HepG2 (cell line): ENCODE results near the gene SNRNP25. TPM values are rescaled to one million over a fixed set of nuclear protein-coding genes. Genes with fewer than 3 reads are reported as not detected.
A peak's percentile ranks its signal among the peaks of the same experiment; 100 is the strongest.

Experiments
- ASH2L ChIP-seq: fragments of 300-600, 200-600 bp; sonication (generic); IDR thresholded peaks from 2 replicates; pipeline ENCODE4 v1.7.0; 2017; ENCODE audit warnings: low read depth, mild to moderate bottlenecking, moderate library complexity, mixed read lengths, low read length; ENCODE audit not compliant: insufficient read length
- EEA1 ChIP-seq: sonication (generic); formaldehyde crosslinking; IDR thresholded peaks from 2 replicates; pipeline ENCODE4 v1.5.1; 2020; ENCODE audit warnings: mild to moderate bottlenecking, missing genetic modification reagents, borderline replicate concordance
- GABPB1 ChIP-seq: IDR thresholded peaks from 2 replicates; pipeline ENCODE4 v1.6.1; 2016; ENCODE audit warnings: mild to moderate bottlenecking, missing genetic modification reagents, moderate library complexity, missing compliant biosample characterization
- MTA3 ChIP-seq: sonication (generic); formaldehyde crosslinking; IDR thresholded peaks from 2 replicates; pipeline ENCODE4 v1.4.0; 2020; ENCODE audit warnings: missing genetic modification reagents
- RBAK ChIP-seq: sonication (generic); formaldehyde crosslinking; IDR thresholded peaks from 2 replicates; pipeline ENCODE4 v1.5.1; 2020; ENCODE audit warnings: mild to moderate bottlenecking, missing genetic modification reagents
- TAF1 ChIP-seq: sonication (generic); formaldehyde crosslinking; IDR thresholded peaks from 2 replicates; pipeline ENCODE4 v1.4.0; 2020; ENCODE audit warnings: missing genetic modification reagents
- ZBTB10 ChIP-seq: sonication (generic); formaldehyde crosslinking; IDR thresholded peaks from 2 replicates; pipeline ENCODE4 v1.4.0; 2020; ENCODE audit warnings: missing genetic modification reagents, borderline replicate concordance
- ZBTB37 ChIP-seq: sonication (generic); formaldehyde crosslinking; IDR thresholded peaks from 2 replicates; pipeline ENCODE4 v1.4.0; 2020; ENCODE audit warnings: mild to moderate bottlenecking, missing genetic modification reagents
- ZMAT5 ChIP-seq: sonication (generic); formaldehyde crosslinking; IDR thresholded peaks from 2 replicates; pipeline ENCODE4 v1.5.0; 2020; ENCODE audit warnings: mild to moderate bottlenecking, low read depth, missing genetic modification reagents, borderline replicate concordance
- ZNF337 ChIP-seq: sonication (generic); formaldehyde crosslinking; IDR thresholded peaks from 2 replicates; pipeline ENCODE4 v1.5.1; 2020; ENCODE audit warnings: missing genetic modification reagents, low read depth, mild to moderate bottlenecking, borderline replicate concordance
- ZNF446 ChIP-seq: sonication (generic); formaldehyde crosslinking; IDR thresholded peaks from 2 replicates; pipeline ENCODE4 v1.5.0; 2020; ENCODE audit warnings: mild to moderate bottlenecking, missing genetic modification reagents
- ZNF557 ChIP-seq: sonication (generic); formaldehyde crosslinking; IDR thresholded peaks from 2 replicates; pipeline ENCODE4 v1.4.0; 2020; ENCODE audit warnings: missing genetic modification reagents
- ZNF567 ChIP-seq: sonication (generic); formaldehyde crosslinking; IDR thresholded peaks from 2 replicates; pipeline ENCODE4 v1.8.1; 2023; ENCODE audit warnings: mild to moderate bottlenecking, missing genetic modification reagents, borderline replicate concordance
- polyA plus RNA-seq, 8 experiments: library from polyadenylated mRNA; depleted of rRNA in 3 of 8; stranded (reverse) in 7 of 8; unstranded in 1 of 8; fragments of >200 nt; fragmentation: Illumina TruSeq in 4 of 8; extraction: Trizol in 4 of 8; gene quantifications; 2 replicates each; pipeline versions ENCODE4 v1.2.1 to v1.2.3, GENCODE V29; 2011 to 2016; ENCODE audit warnings: low read depth in 4 of 8, missing spikeins in 1 of 8, mixed read lengths in 1 of 8; ENCODE audit not compliant: insufficient read depth in 1 of 8
- total RNA-seq, 5 experiments: library from RNA; depleted of rRNA; stranded (reverse); fragments of >200 nt; fragmentation: Illumina TruSeq; extraction: Trizol; gene quantifications; 2 replicates each; pipeline ENCODE4 v1.2.3, GENCODE V29; 2016; ENCODE audit warnings: low read depth in 1 of 5
- TF ChIP-seq, protein P1 (sequence below): sonication (generic); formaldehyde crosslinking; IDR thresholded peaks from 2 replicates; pipeline ENCODE4 v1.4.0; 2020; ENCODE audit warnings: mild to moderate bottlenecking, missing genetic modification reagents, borderline replicate concordance
- TF ChIP-seq, protein P2 (sequence below): sonication (generic); formaldehyde crosslinking; IDR thresholded peaks from 2 replicates; pipeline ENCODE4 v1.4.0; 2020; ENCODE audit warnings: missing genetic modification reagents, borderline replicate concordance
- TF ChIP-seq, protein P3 (sequence below): sonication (generic); formaldehyde crosslinking; conservative IDR thresholded peaks from 2 replicates; pipeline ENCODE4 v1.8.1; 2023; ENCODE audit warnings: missing genetic modification reagents

SNRNP25 gene
- total and polyA plus RNA-seq, 2 of the 13 experiments (the other 11 are each of a cell fraction or from before 2014, with no cell fraction given) = 34.1 to 97.4 TPM

- TF ChIP-seq, protein P1, sequence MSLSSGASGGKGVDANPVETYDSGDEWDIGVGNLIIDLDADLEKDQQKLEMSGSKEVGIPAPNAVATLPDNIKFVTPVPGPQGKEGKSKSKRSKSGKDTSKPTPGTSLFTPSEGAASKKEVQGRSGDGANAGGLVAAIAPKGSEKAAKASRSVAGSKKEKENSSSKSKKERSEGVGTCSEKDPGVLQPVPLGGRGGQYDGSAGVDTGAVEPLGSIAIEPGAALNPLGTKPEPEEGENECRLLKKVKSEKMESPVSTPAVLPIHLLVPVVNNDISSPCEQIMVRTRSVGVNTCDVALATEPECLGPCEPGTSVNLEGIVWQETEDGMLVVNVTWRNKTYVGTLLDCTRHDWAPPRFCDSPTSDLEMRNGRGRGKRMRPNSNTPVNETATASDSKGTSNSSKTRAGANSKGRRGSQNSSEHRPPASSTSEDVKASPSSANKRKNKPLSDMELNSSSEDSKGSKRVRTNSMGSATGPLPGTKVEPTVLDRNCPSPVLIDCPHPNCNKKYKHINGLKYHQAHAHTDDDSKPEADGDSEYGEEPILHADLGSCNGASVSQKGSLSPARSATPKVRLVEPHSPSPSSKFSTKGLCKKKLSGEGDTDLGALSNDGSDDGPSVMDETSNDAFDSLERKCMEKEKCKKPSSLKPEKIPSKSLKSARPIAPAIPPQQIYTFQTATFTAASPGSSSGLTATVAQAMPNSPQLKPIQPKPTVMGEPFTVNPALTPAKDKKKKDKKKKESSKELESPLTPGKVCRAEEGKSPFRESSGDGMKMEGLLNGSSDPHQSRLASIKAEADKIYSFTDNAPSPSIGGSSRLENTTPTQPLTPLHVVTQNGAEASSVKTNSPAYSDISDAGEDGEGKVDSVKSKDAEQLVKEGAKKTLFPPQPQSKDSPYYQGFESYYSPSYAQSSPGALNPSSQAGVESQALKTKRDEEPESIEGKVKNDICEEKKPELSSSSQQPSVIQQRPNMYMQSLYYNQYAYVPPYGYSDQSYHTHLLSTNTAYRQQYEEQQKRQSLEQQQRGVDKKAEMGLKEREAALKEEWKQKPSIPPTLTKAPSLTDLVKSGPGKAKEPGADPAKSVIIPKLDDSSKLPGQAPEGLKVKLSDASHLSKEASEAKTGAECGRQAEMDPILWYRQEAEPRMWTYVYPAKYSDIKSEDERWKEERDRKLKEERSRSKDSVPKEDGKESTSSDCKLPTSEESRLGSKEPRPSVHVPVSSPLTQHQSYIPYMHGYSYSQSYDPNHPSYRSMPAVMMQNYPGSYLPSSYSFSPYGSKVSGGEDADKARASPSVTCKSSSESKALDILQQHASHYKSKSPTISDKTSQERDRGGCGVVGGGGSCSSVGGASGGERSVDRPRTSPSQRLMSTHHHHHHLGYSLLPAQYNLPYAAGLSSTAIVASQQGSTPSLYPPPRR (CRISPR knock-in tag) = 0 out of 2 replicates have a peak, but pooled peaks have one; percentile 18
- no peak for TF ChIP-seq ZNF446 (CRISPR knock-in tag)
- no peak for TF ChIP-seq ZNF337 (CRISPR knock-in tag)
- TF ChIP-seq, protein P2, sequence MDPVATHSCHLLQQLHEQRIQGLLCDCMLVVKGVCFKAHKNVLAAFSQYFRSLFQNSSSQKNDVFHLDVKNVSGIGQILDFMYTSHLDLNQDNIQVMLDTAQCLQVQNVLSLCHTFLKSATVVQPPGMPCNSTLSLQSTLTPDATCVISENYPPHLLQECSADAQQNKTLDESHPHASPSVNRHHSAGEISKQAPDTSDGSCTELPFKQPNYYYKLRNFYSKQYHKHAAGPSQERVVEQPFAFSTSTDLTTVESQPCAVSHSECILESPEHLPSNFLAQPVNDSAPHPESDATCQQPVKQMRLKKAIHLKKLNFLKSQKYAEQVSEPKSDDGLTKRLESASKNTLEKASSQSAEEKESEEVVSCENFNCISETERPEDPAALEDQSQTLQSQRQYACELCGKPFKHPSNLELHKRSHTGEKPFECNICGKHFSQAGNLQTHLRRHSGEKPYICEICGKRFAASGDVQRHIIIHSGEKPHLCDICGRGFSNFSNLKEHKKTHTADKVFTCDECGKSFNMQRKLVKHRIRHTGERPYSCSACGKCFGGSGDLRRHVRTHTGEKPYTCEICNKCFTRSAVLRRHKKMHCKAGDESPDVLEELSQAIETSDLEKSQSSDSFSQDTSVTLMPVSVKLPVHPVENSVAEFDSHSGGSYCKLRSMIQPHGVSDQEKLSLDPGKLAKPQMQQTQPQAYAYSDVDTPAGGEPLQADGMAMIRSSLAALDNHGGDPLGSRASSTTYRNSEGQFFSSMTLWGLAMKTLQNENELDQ (CRISPR knock-in tag) = no peak
- no peak for TF ChIP-seq ASH2L
- peak; percentile 67 for TF ChIP-seq GABPB1 (CRISPR knock-in tag)
- TF ChIP-seq ZNF567 = no peak
- no peak for TF ChIP-seq TAF1 (CRISPR knock-in tag)
- no peak for TF ChIP-seq ZMAT5
- no peak for TF ChIP-seq ZBTB10 (CRISPR knock-in tag)
- TF ChIP-seq, protein P3, sequence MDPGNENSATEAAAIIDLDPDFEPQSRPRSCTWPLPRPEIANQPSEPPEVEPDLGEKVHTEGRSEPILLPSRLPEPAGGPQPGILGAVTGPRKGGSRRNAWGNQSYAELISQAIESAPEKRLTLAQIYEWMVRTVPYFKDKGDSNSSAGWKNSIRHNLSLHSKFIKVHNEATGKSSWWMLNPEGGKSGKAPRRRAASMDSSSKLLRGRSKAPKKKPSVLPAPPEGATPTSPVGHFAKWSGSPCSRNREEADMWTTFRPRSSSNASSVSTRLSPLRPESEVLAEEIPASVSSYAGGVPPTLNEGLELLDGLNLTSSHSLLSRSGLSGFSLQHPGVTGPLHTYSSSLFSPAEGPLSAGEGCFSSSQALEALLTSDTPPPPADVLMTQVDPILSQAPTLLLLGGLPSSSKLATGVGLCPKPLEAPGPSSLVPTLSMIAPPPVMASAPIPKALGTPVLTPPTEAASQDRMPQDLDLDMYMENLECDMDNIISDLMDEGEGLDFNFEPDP (CRISPR knock-in tag) = no peak
- no peak for TF ChIP-seq ZNF557 (CRISPR knock-in tag)
- no peak for TF ChIP-seq EEA1
- no peak for TF ChIP-seq RBAK (CRISPR knock-in tag)
- TF ChIP-seq MTA3 (CRISPR knock-in tag) = no peak
- TF ChIP-seq ZBTB37 (CRISPR knock-in tag) = no peak
Measured at GRCh38 chr16:96935-97381, 43.3 kb downstream of the SNRNP25 start (continued).
